ENCODE data around the gene CYP26A1. TPM values are rescaled to one million over a fixed set of nuclear protein-coding genes. Genes with fewer than 3 reads are reported as not detected.

The CYP26A1 gene
- total RNA-seq, 2 experiments from 2014 or later, result not detected

DNA sequence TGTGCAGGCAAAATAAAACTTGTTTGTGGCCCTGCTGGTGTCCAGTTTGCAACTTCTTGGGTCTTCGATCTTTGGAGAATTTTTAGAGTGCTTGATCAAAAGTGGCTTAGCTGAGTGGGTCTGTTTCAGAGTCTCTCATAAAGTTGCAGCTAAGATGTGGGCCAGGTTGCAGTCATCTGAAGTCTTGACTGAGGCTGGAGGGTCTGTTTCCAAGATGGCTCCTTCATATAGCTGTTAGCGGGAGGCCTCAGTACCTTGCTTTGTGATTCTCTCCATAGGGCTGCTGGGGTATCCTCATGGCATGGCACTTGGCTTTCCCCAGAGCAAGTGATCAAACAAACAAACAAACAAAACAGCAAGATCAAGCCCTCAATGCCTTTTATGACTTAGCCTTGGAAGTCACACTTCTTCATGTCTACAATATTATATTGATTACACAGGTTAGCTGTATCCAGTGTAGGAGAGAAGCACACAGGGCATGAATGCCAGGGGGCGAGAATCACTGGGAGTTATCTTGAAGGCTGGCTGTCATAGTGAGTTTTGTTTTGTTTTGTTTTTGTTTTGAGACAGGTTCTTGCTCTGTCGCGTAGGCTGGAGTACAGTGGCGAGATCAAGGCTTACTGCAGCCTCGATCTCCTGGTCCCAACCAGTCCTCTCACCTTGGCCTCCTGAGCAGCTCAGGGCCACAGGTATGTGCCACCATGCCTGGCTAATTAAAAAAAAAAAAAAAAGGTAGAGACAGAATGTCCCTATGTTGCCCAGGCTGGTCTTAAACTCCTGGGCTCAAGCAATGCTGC lies 10.2 kb downstream of the CYP26A1 start:
- Mint-ChIP-seq H3K4me1 (ENCODE audit: low read depth) (peaks cover 2% of the 10 kb centered on the region), H3K36me3 (ENCODE audit: low read depth) (no peaks in the 10 kb centered on the region), H3K4me3 (no peak overlapping the region), H3K9me3 (no peaks in the 10 kb centered on the region), H3K27ac (no peak overlapping the region), H3K27me3 (peaks cover 21% of the 10 kb centered on the region)
- CTCF ChIA-PET, result no interaction called here
- TF ChIP-seq, protein P1, sequence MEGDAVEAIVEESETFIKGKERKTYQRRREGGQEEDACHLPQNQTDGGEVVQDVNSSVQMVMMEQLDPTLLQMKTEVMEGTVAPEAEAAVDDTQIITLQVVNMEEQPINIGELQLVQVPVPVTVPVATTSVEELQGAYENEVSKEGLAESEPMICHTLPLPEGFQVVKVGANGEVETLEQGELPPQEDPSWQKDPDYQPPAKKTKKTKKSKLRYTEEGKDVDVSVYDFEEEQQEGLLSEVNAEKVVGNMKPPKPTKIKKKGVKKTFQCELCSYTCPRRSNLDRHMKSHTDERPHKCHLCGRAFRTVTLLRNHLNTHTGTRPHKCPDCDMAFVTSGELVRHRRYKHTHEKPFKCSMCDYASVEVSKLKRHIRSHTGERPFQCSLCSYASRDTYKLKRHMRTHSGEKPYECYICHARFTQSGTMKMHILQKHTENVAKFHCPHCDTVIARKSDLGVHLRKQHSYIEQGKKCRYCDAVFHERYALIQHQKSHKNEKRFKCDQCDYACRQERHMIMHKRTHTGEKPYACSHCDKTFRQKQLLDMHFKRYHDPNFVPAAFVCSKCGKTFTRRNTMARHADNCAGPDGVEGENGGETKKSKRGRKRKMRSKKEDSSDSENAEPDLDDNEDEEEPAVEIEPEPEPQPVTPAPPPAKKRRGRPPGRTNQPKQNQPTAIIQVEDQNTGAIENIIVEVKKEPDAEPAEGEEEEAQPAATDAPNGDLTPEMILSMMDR (IDR thresholded peaks at IDR 0.05), result no peak
- intact Hi-C loops (cut with micrococcal nuclease), result no loop called here
- DNase-seq, result no peak
- POLR2A ChIA-PET, result no interaction called here
- ATAC-seq, result no peak

GRCh38 chr10:93085272-93085859 lies 11.7 kb downstream of the CYP26A1 start:
- H3K27me3 Mint-ChIP-seq, result peaks cover 15% of the 10 kb centered on the region
- TF ChIP-seq, protein P1 (IDR thresholded peaks at IDR 0.05), result no peak
- intact Hi-C loops (cut with micrococcal nuclease), result no loop called here
- ChIA-PET POLR2A (no interaction called here), CTCF (no interaction called here)
- no peaks in the 10 kb centered on the region for H3K9me3 Mint-ChIP-seq
- H3K36me3 Mint-ChIP-seq (ENCODE audit: low read depth), result no peaks in the 10 kb centered on the region
- H3K4me3 Mint-ChIP-seq, result no peak overlapping the region
- DNase-seq (no peak), ATAC-seq (no peak)
- H3K4me1 Mint-ChIP-seq (ENCODE audit: low read depth), result no peaks in the 10 kb centered on the region
- H3K27ac Mint-ChIP-seq, result no peak overlapping the region

GRCh38 chr10:93086289-93086688 lies 12.6 kb downstream of the CYP26A1 start:
- POLR2A ChIA-PET, result no interaction called here
- no peaks in the 10 kb centered on the region for H3K4me1 Mint-ChIP-seq (ENCODE audit: low read depth)
- no peak overlapping the region for H3K4me3 Mint-ChIP-seq
- DNase-seq (no peak), ATAC-seq (no peak)
- H3K36me3 Mint-ChIP-seq (ENCODE audit: low read depth), result no peaks in the 10 kb centered on the region
- CTCF ChIA-PET, result no interaction called here
- H3K27me3 Mint-ChIP-seq, result peaks cover 10% of the 10 kb centered on the region
- intact Hi-C loops (cut with micrococcal nuclease), result no loop called here
- H3K27ac Mint-ChIP-seq, result no peak overlapping the region
- TF ChIP-seq, protein P1 (IDR thresholded peaks at IDR 0.05), result no peak
- H3K9me3 Mint-ChIP-seq, result no peaks in the 10 kb centered on the region

DNA sequence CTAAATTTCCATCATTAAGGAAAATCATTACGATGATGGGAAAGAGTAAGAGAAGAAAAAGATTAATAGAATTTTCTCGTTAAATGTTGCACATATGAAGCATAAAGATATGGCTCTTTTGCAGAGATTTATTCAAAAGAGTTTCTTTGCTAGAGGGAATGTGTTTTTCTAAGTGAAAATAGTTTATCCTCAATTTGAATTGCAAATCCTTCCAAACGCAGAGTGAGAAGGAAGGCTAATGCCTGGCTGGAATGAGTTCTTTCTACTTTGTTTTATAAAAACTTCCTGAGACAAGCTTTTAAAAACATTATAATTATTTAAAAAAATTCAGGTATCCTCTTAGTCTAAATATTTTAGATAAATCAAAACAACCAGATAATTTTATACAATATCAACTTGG lies 14.2 kb downstream of the CYP26A1 start:
- CTCF ChIA-PET, result interaction anchor here (1.9 kb wide), 1 partner anchor 9 kb away, joined by 4 read pairs; no protein-coding TSS in a partner anchor
- H3K4me3 Mint-ChIP-seq, result no peak overlapping the region
- no peaks in the 10 kb centered on the region for H3K36me3 Mint-ChIP-seq (ENCODE audit: low read depth)
- H3K9me3 Mint-ChIP-seq, result no peaks in the 10 kb centered on the region
- POLR2A ChIA-PET, result no interaction called here
- intact Hi-C loops (cut with micrococcal nuclease), result no loop called here
- ATAC-seq (no peak), DNase-seq (no peak)
- H3K27me3 Mint-ChIP-seq, result peaks cover 7% of the 10 kb centered on the region
- no peak overlapping the region for H3K27ac Mint-ChIP-seq
- TF ChIP-seq, protein P1 (IDR thresholded peaks at IDR 0.05), result no peak
- no peaks in the 10 kb centered on the region for H3K4me1 Mint-ChIP-seq (ENCODE audit: low read depth)

- H3K27me3 Mint-ChIP-seq, result peaks cover 7% of the 10 kb centered on the region
- intact Hi-C loops (cut with micrococcal nuclease), result no loop called here
- no peak for DNase-seq
- no peaks in the 10 kb centered on the region for H3K36me3 Mint-ChIP-seq (ENCODE audit: low read depth)
- TF ChIP-seq, protein P1 (IDR thresholded peaks at IDR 0.05), result no peak
- no peak overlapping the region for H3K4me3 Mint-ChIP-seq
- POLR2A ChIA-PET, result no interaction called here
- no peak for ATAC-seq
- no peaks in the 10 kb centered on the region for H3K9me3 Mint-ChIP-seq
- no peak overlapping the region for H3K27ac Mint-ChIP-seq
- CTCF ChIA-PET, result interaction anchor here (1.2 to 1.9 kb wide), 2 partner anchors 10 to 269 kb away, joined by 3 to 4 read pairs; no protein-coding TSS in a partner anchor
- H3K4me1 Mint-ChIP-seq (ENCODE audit: low read depth), result no peaks in the 10 kb centered on the region
Observed at GRCh38 chr10:93088466-93088865, 14.8 kb downstream of the CYP26A1 start.
